GM19328 (cell line): ENCODE data around the gene KRT3.
"Not testable (repeated sequence)": the region's sequence is repeated elsewhere in the genome, so short reads cannot be mapped to it uniquely, and the experiment has no call there.

Experiments
- ATAC-seq: cut with Tn5 transposase; IDR thresholded peaks from one replicate; pipeline ENCODE4 v1.9.1; 2021; ENCODE audit warnings: mild to moderate bottlenecking, moderate library complexity; ENCODE audit not compliant: unreplicated experiment

Gene KRT3

DNA sequence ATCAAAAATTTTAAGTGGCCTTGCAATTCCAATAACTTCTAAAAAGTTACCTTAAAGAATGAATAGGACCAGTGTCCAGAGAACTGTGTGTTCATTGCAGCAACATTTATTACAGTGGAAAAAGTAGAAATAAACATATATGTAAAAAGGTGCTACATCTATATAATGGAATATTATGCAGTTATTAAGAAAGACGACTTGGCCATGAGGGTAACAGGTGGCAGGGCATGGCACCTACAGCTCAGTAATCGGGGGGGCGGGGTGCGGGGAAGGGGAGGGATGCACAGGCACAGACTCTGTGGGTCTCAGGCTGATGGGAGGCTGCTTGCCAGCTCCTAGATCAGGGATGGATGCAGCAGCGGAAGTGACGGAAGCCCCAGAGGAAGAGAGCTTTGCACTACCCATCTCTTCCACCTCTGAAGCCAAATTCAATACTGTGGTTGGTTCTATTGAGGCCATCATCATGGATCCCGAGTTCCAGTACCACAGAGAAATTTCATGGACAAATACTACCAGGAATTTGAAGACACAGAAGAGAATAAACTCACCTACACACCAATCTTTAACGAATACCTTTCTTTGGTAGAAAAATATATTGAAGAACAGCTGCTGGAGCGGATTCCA lies 32.8 kb downstream of the KRT3 start:
- ATAC-seq = no peak

DNA sequence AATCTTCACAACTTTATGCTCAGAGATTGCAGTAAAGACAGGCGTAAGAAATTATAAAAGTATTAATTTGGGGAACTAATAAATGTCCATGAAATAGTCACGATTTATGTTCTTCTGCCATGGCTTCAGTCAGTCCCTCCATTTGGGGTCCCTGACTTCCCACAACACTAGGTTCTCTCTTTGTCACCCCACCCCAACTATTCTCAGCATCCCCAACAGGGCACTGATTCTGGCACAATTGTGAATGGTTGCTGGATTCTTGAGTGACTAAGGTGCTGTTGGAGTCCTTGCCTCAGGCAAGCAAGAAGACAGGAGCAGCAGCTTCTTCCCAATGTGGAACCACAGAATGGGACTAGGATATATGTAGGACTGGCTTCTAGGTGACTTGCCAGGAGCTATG lies 34.1 kb downstream of the KRT3 start:
- ATAC-seq = no peak

DNA sequence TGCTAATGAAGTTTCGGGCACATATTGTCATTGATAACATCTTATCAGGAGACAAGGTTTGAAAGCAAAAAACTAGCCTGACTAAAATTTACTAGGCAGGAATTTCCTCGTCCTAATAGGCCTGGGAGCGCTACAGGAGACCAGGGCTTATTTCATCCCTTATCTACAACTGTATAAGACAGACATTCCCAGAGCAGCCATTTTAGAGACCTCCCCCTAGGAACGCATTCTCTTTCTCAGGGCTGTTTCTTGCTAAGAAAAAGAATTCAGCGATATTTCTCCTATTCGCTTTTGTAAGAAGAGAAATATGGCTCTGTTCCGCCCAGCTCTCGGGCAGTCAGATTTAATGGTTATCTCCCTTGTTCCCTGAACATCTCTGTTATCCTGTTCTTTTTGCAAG lies 34.7 kb downstream of the KRT3 start:
- ATAC-seq = not testable (repeated sequence)

DNA sequence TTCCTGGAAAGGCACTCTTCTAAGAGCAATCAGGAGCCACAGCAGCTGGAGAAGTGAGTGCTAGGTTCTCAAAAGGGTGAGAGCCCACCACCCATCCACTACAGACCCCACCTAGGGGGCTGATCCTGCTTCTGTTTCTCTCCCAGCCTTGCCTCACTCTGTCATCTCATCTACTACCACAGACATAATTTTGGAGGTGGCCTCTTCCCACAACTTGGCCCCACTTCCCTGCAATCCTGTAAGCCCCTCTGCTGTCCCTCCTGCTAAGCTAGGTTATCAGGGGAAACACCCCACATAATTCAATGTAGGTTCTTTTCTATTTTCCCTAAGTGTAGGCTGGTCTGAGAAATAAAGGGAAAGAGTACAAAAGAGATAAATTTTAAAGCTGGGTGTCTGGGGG lies 35.3 kb downstream of the KRT3 start:
- ATAC-seq = no peak

DNA sequence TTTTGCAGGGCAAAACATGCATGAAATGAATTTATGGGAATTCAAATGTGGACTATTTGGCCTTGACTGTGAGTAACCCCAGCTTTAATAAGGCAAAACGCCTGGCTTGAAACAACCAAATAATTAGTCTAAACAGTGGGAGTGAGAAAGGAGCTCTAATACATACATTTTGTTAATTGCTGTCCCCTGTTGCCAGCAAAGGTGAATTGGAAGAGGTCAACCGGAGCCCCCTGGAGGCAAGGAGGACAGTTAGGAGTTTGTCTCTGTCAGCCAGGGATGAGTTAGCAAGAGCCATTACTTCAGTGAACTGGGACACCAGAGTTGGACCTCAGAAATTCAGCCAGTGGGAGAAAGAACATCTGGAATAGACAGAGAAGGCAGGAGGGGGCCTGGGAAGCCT lies 36.2 kb downstream of the KRT3 start:
- ATAC-seq = no peak

DNA sequence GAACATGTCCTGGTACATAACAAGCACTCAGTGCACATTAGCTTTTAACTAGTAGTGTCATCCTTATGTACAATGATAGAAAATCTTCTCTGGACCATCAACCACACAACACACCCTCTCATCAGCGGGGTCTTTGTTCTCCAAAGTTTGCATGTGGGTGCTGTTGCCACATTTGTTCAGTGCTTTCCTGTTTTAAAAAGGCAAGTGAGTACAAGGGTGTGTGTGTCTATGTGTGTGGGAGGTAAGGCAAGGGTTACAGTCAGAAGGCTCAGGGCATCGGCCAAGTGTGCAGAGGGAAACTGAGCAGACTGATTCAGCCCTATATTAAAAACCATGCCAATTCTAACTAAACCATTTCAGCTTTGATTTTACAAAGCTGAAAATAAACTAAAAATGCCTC lies 36.7 kb downstream of the KRT3 start:
- no peak for ATAC-seq

DNA sequence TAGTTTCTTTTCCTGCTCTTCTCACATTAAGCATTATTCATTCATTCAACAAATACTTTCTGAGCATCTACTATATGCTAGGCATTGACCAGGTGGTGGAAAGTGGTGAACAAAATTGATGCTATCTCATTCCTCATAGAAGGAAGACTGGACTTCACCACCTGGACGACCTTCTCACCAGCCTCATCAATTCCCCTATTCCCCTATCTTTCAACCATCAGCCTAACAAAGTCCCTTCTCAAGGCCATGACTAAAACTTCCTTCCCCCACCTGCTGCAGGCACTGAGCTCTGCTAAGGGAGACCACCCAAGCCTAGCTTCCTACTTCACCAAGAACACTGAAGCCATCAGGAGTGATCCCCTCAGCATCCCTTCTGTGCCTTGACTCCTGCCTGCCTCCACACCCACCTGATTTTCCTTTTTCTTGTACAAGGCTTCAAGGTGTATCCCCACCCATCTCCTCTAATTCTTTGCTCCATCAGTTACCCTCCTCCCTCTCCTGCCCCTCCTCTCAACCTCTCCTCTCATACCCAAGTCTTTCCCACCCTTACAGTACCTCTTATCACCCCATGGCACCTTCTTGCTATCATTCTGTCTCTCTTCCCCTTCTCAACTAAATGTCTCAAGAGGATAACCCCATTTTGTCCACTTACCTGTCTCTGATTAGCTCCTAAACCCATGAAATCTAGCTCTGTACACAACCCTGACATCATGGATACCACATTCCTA lies 38.3 kb downstream of the KRT3 start:
- no peak for ATAC-seq

DNA sequence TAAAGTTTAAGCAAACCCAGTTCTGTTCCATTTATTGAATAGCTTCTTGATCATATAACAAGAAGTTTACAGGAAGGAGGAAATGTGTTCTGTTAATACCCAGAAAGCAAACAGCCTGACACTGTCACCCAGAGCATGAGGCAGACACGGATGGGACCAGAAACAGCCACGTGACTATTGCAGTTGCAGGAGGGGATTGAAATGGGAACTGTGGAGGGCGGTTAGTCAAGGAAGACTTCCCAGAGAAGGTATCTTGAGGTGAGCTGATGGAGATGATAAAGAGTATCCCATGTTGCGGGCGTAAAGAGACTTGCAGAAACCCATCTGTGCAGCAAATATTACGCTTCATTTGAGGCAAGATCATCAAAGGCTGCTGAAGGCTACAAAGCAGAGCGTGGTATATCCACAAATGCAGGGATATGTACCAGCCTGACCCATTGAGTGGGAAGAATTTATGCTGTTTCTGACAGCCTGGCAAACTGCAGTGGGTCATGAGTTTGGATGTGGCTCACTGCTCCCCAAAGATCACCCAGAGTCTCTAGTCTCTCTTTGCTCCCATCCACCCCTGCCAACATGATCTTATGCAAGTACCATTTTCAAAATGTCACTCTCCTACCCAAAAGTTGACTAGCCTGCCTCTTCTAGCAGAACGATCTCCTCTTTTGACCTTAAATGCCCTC lies 39.5 kb downstream of the KRT3 start:
- no peak for ATAC-seq

DNA sequence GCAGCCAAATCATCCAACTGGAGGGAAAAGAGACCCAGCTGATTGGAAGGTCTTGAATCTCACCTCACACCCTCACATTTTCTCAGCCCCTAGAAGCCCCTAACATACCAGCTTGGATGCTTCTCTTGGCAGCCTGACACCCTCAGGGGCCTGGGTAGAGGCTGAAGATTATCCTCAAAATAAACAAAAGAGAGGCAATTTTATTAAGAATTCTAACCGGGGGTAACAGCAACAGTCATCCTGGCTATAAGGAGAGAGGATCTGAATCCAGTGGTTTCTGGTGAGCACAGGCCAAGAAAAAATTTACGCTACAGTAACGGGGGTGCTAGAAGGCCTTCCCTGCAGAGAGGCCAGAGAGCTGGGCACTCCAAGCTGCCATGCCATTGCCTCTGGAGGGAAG lies 40.4 kb downstream of the KRT3 start:
- no peak for ATAC-seq

DNA sequence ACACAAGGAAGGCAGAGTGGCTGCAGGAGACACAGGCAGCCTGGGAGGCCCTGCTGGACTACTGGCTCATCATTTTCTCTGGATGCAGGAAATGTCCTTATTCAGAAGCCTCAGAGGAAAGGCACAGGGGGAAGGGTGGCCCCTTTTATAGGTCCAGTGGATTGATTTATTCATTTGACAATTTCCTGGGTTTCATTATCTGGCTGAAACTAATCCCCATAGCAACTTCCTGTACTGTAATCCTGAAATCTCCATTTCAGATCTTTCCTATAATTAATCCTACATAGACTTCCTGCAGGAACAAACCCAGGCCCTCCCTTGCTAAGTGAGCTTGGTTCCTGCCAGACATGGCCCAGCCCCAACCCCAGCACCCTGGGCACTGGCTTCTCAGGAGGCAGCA lies 41.8 kb downstream of the KRT3 start:
- no peak for ATAC-seq

DNA sequence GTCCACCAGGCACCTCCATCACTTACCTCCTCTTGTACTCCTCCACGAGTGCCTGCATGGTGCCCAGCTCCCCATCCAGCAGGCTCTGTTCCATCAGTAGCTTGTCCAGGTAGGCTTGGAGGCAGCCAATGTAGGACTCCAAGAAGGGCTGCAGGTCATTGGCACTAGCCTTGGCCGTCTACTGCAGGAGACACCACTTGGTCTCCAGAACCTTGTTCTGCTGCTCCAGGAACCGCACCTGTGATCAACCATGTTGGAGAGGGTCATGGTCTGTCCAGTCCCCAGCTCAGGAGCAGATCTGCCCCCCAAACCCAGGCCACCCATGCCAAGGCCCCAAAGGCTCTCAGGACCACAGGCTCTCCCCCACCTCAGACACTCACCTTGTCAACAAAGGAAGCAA lies 42.6 kb downstream of the KRT3 start:
- ATAC-seq = no peak

DNA sequence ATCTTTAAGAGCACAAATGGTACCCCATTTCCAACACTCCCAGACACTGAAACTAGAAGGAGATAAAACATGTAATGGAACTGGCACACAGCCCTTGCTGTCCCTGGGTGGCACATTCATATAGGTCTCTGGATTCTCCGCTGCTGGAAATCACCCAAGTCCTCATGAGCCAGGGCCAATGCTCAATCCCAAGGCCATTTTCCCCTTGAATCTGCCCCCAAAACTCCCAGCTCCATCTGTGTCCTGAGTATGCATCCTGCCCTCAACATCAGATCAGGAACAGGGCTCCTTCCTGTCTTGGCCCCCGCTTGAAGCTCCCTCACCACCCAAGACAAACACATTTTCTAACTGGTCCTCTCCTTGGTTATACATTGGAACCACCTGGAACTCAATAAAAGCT lies 43.4 kb downstream of the KRT3 start:
- ATAC-seq = no peak

DNA sequence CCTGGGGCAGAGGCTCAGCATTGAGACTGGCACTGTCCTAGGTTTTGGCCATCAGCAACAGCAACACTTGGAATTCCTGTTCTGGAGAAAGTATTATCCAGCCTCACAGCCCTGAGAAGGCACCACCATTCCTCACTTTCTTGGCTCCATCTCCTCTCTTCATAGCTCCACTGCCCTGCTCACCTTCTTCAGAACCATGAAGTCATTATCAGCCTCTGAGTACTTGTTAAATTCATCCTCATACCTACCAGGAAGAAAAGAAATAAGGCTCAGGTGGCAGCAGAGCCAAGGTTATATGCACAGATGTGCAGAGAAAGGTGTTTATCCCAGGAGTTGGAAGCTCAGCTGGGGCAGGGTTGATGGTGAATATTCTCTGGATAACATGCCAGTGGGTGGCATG lies 44.1 kb downstream of the KRT3 start:
- no peak for ATAC-seq

DNA sequence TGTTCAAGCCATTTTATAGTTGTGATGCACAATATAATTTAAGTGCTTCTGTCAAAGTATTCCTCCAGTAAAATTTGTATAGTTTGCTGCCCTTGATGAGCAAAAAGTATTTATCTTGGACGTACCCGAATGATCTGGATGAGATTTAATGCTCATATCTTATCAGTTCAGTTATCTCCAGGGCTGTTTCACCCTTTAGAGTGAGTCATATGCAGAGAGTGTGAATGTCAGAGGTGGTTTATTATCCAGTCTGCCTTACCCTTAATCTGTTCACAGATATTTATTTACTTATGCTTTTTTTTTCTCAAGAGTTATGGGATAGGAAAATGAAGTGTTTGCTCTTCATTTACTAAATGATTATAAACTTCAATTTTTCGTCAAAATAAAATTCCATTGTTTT lies 45.4 kb downstream of the KRT3 start:
- not testable (repeated sequence) for ATAC-seq

DNA sequence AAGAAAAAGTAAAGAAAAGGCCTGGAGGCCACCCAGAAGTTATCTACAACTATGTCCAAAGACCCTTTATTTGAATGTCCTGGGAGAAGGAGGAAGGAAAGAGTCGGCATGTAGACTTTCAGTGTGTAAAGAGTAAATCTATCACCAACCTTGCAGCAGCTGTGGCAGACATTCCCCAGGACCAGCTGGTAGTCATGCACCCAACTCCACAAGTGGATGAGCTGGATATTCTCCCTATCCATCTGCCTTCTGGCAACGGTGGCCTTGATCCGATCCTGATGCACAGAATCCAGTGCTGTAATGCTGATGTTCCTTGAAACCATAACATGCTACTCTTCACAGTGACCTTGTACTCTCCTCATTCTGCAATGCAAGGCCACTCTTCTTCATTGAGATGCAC lies 46.1 kb downstream of the KRT3 start:
- ATAC-seq = no peak

DNA sequence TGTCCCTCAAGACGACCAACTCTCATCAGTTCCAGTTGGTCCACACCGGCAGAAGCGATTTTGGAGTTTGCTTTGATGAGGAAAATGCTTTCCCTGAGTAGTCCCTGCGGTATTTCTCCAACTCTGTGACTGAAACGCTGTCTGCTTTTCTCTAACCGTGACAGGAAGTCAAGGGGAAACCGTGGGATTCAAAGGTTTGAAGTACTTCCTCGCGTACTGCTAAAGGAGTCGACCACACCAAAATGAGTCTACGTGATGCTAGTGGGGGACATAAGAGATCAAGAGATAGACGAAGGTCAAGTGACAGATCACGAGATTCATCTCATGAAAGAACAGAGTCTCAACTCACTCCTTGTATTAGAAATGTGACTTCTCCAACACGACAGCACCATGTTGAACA lies 47.3 kb downstream of the KRT3 start:
- ATAC-seq = no peak

DNA sequence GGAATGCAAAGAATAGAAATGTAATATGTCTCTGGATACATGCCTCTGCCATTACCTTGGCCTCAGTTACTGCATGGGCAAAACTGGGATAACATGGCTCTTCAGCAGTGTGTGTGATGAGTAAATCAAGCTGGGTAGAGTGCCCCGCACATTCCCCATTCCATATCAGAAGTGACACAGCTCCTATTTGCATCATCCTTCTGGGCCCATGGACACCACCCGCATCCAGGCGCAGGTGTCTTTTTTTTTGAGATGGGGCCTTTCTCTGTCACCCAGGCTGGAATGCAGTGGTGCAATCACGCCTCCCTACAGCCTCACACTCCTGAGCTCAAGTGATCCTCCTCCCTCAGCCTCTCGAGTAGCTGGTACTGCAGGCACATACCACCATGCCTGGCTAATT lies 50.4 kb downstream of the KRT3 start:
- no peak for ATAC-seq

DNA sequence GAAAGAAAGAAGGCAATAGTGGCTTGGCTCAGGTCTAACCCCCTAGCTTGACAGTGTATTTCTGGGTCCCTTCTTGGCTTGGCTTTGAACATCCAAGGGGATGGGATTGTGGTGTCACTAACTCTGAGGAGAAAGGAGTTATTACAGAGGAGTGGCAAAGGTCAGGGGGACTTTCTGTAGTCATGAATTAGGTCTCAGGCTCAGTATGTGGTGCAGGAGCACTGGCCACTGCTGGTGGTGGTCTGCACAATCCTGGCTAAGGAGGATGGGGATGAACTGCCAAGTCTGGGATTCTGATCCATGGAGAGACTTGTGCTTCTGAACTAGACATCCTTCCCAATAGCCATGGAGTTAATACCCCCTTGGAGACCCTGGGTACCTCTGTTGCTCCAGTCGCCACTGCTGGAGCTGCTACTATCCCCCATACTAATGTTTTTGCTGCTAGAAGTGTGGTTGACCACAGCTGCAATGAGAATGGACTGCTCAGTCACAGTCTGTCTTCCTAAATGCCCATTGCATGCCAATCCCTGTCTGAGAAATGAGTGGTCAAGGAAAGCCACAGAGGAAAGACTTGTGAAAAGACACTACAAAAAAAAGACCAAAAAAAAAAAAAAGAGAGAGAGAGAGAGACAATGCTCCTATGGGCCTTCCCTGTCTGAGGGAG lies 51.3 kb downstream of the KRT3 start:
- no peak for ATAC-seq

DNA sequence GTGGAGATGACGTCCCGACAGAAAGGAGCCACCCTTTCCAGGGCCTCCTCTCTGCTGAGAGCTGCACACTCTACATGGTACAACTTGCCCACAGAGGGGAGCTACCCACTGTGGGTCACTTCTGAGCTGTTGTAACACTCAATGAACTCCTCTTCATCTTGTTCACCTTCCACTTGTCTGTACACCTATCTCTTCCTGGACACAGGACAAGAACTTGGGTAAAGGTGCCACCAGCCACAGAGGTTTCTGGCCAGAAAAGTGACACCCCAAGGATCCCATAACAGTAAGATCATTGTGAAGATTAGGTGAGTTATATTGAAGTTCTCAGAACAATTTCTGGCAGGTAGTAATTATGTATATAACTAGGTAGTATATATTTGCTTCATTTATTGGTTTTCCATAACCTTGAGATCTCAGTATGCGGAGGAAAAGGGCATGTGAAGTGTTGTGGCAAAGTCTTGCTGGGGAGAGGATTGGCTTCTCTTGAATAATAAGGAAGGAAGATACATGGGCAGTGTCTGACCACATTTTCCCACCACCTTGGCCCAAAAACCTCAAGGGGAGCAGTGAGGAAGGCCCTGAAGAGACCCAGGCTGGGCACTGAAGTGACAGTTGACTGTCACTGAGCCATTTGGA lies 53.0 kb downstream of the KRT3 start:
- ATAC-seq = no peak

DNA sequence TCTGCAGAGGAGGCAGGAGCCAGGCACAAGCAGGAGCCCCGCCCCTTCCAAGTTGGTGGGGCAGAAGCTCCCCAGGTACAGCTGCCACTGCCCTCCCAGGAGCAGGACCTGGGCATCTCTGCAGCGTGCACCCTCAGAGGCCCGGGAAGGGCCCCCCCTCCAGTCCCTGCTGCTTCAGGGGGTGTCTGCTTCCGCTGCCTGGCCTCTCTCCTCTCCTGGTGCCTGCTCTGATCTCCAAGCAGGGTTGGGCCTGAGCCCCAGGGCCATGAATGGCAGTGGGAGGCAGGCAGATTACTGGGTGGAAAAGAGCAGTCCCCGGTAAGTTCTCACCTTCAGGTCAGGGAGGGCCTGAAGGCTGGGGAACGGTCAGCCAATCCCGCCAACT lies 53.7 kb downstream of the KRT3 start:
- ATAC-seq = no peak

DNA sequence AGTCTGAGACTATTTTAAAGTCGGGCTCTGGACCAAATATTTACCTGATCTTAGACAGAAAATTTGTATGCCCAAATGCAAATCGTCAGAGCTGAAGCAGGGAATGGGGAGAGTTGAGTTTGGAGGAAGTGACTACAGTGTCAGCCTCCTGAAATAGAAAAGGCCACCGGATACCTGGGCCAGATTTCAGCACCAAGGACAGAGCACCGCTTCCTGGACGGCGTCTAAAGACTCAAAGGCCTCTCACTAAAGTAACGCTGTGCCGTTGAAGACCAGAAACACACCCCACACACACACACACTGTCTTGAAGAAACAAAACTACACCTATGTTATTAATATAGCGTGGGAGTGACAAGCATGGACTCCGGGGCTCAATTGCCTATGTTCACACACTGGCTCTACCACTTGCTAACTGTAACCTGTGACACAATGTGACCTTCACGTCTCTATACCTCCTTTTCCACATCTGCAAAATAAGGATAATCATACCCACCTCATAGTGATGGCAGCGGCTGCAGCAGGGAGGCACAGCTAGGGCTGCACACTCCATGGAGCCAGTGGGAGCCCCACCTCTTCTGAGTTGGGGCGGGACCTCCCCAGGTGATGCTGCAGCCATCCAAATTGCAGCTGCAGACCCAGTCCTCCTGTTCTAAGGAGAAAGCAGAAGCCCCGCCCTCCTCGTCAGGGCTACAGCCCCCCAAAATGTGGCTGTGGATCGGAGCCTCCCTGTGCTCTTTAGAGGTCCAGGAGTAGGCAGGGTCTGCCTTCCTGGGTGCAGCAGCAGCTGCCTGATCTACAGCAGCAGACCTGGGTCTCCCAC lies 54.3 kb downstream of the KRT3 start:
- no peak for ATAC-seq
